Central memory CD8-positive, alpha-beta T cell (primary cell): Measurements from ENCODE around the gene SPCS3.
"Not testable (repeated sequence)": the region's sequence is repeated elsewhere in the genome, so short reads cannot be mapped to it uniquely, and the experiment has no call there.

Experiments
- ATAC-seq: fragments of 150-1000 bp; cut with Tn5 transposase; replicated peaks from 2 replicates; pipeline ENCODE4 v1.10.0; 2022; ENCODE audit warnings: mild to moderate bottlenecking, moderate FRiP score, moderate number of reproducible peaks; ENCODE audit not compliant: poor library complexity, severe bottlenecking; ENCODE audit errors: extremely low read depth
- DNase-seq, 2 donors: peaks; one replicate each; pipeline ENCODE4 v3.0.0; 2021; ENCODE audit warnings: low spot score in 2 of 2
- H3K27ac Mint-ChIP-seq: one replicate; pipeline ENCODE4 v1.8.0; 2022; ENCODE audit warnings: low read depth, mild to moderate bottlenecking, moderate library complexity, mixed read lengths
- H3K27me3 Mint-ChIP-seq: one replicate; pipeline ENCODE4 v1.8.0; 2022; ENCODE audit warnings: mixed read lengths
- H3K36me3 Mint-ChIP-seq: one replicate; pipeline ENCODE4 v1.8.0; 2022; ENCODE audit warnings: mild to moderate bottlenecking, moderate library complexity, mixed read lengths; ENCODE audit not compliant: insufficient read depth
- H3K4me1 Mint-ChIP-seq: one replicate; pipeline ENCODE4 v1.8.0; 2022; ENCODE audit warnings: mixed read lengths
- H3K4me3 Mint-ChIP-seq: one replicate; pipeline ENCODE4 v1.8.0; 2022; ENCODE audit warnings: mild to moderate bottlenecking, moderate library complexity, mixed read lengths
- H3K9me3 Mint-ChIP-seq: one replicate; pipeline ENCODE4 v1.8.0; 2022; ENCODE audit warnings: mixed read lengths

Gene SPCS3

GRCh38 chr4:176339936-176340761, 20.4 kb downstream of the SPCS3 start:
- Mint-ChIP-seq H3K27me3 (no peaks in the 10 kb centered on the region), H3K27ac (no peak overlapping the region), H3K4me3 (no peak overlapping the region), H3K36me3 (no peaks in the 10 kb centered on the region), H3K4me1 (peaks cover 15% of the 10 kb centered on the region), H3K9me3 (peaks cover 7% of the 10 kb centered on the region)
- no peak for DNase-seq
- ATAC-seq = no peak

- H3K27ac Mint-ChIP-seq = no peak overlapping the region
- H3K9me3 Mint-ChIP-seq = peaks cover 7% of the 10 kb centered on the region
- H3K4me3 Mint-ChIP-seq = no peak overlapping the region
- DNase-seq (no peak), ATAC-seq (no peak)
- H3K36me3 Mint-ChIP-seq = no peaks in the 10 kb centered on the region
- H3K4me1 Mint-ChIP-seq = peaks cover 15% of the 10 kb centered on the region
- no peaks in the 10 kb centered on the region for H3K27me3 Mint-ChIP-seq
Measured at GRCh38 chr4:176340871-176341685, 21.3 kb downstream of the SPCS3 start.

DNA sequence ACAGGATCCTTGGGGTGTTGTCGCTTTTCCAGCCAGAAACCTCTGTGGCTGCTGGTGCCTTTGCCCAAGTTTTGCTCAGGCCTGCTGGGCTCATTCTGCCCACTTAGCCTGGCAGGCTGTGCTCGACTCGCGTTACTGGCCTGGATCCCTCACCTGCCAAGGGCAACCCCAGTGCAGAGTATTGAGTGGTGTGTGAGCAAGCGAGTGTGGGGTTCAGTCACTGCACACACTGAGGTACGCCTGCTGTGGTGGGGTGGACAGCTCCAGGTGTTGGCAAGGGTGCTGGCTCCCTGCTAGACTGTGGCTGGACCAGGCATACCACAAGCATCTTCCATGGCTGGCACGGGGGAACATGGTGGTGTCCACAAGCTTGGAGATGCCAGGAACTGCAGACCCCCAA, 22.6 kb downstream of the SPCS3 start:
- Mint-ChIP-seq H3K36me3 (no peaks in the 10 kb centered on the region), H3K27me3 (no peaks in the 10 kb centered on the region), H3K4me1 (peaks cover 15% of the 10 kb centered on the region), H3K9me3 (peaks cover 7% of the 10 kb centered on the region), H3K27ac (no peak overlapping the region), H3K4me3 (no peak overlapping the region)
- ATAC-seq (no peak), DNase-seq (no peak)

GRCh38 chr4:176343286-176343685, 23.5 kb downstream of the SPCS3 start:
- Mint-ChIP-seq H3K9me3 (peaks cover 7% of the 10 kb centered on the region), H3K27ac (no peak overlapping the region), H3K27me3 (no peaks in the 10 kb centered on the region), H3K4me1 (peaks cover 15% of the 10 kb centered on the region), H3K4me3 (no peak overlapping the region), H3K36me3 (no peaks in the 10 kb centered on the region)
- ATAC-seq (no peak), DNase-seq (no peak)

DNA sequence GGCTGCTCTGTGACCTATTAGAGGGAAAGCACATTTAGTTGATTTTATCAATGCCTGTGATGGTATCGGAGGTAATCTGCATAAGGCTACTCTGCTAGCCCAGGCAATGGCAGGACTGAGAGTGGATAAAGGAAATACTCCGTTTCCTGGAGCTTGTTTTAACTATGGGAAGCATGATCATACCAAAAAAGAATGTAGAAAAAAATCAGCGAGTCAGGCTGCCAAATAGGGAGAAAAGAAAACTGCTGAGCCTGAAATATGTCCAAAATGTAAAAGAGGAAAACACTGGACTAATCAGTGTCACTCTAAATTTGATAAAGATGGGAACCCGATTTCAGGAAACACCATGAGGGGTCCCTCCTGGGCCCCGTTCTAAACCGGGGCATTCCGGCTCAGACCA, 25.6 kb downstream of the SPCS3 start:
- H3K9me3 Mint-ChIP-seq, H3K36me3 Mint-ChIP-seq, DNase-seq, H3K4me1 Mint-ChIP-seq, ATAC-seq, H3K27ac Mint-ChIP-seq, H3K4me3 Mint-ChIP-seq, H3K27me3 Mint-ChIP-seq: not testable (repeated sequence)

- H3K36me3 Mint-ChIP-seq, H3K27ac Mint-ChIP-seq, ATAC-seq, DNase-seq, H3K9me3 Mint-ChIP-seq, H3K4me3 Mint-ChIP-seq, H3K27me3 Mint-ChIP-seq, H3K4me1 Mint-ChIP-seq: not testable (repeated sequence)
Measured at GRCh38 chr4:176346836-176347235, 27.1 kb downstream of the SPCS3 start.

GRCh38 chr4:176350671-176351070, 30.9 kb downstream of the SPCS3 start:
- Mint-ChIP-seq H3K4me1 (no peaks in the 10 kb centered on the region), H3K27ac (no peak overlapping the region), H3K9me3 (no peaks in the 10 kb centered on the region), H3K27me3 (no peaks in the 10 kb centered on the region), H3K36me3 (peaks cover 6% of the 10 kb centered on the region), H3K4me3 (no peak overlapping the region)
- ATAC-seq (no peak), DNase-seq (no peak)

- DNase-seq = no peak
- Mint-ChIP-seq H3K4me3 (no peak overlapping the region), H3K4me1 (no peaks in the 10 kb centered on the region), H3K27me3 (no peaks in the 10 kb centered on the region), H3K9me3 (no peaks in the 10 kb centered on the region), H3K36me3 (peaks cover 6% of the 10 kb centered on the region), H3K27ac (no peak overlapping the region)
- no peak for ATAC-seq
Measured at GRCh38 chr4:176354884-176355283, 35.1 kb downstream of the SPCS3 start.

- no peak overlapping the region for H3K27ac Mint-ChIP-seq
- no peaks in the 10 kb centered on the region for H3K36me3 Mint-ChIP-seq
- H3K9me3 Mint-ChIP-seq = no peaks in the 10 kb centered on the region
- DNase-seq (no peak), ATAC-seq (no peak)
- no peaks in the 10 kb centered on the region for H3K4me1 Mint-ChIP-seq
- no peaks in the 10 kb centered on the region for H3K27me3 Mint-ChIP-seq
- no peak overlapping the region for H3K4me3 Mint-ChIP-seq
Measured at GRCh38 chr4:176357359-176358082, 37.8 kb downstream of the SPCS3 start.

DNA sequence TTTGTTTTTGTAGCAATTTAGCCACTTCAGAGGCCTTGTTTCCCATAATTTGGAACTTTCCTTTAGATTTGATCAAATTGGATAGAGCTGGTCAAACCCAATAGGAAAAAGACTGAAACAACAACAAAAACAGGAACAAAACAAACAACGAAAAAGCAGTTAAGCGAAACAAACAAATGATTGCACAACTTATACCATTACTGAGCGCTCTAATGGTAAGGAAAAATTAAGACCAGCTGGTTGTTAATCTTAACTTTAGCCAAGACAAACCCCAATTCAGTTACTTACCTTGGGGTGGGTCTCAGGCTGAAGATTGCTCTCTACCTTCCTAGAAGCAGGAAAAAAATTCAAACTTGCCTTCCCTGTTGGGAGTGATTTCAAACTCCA, 38.3 kb downstream of the SPCS3 start:
- DNase-seq (no peak), ATAC-seq (no peak)
- Mint-ChIP-seq H3K9me3 (no peaks in the 10 kb centered on the region), H3K27ac (no peak overlapping the region), H3K4me3 (no peak overlapping the region), H3K36me3 (no peaks in the 10 kb centered on the region), H3K4me1 (no peaks in the 10 kb centered on the region), H3K27me3 (no peaks in the 10 kb centered on the region)

GRCh38 chr4:176359590-176359989, 39.8 kb downstream of the SPCS3 start:
- ATAC-seq (no peak), DNase-seq (no peak)
- no peak overlapping the region for H3K4me3 Mint-ChIP-seq
- H3K27me3 Mint-ChIP-seq = no peaks in the 10 kb centered on the region
- no peak overlapping the region for H3K27ac Mint-ChIP-seq
- no peaks in the 10 kb centered on the region for H3K36me3 Mint-ChIP-seq
- no peaks in the 10 kb centered on the region for H3K9me3 Mint-ChIP-seq
- H3K4me1 Mint-ChIP-seq = no peaks in the 10 kb centered on the region

DNA sequence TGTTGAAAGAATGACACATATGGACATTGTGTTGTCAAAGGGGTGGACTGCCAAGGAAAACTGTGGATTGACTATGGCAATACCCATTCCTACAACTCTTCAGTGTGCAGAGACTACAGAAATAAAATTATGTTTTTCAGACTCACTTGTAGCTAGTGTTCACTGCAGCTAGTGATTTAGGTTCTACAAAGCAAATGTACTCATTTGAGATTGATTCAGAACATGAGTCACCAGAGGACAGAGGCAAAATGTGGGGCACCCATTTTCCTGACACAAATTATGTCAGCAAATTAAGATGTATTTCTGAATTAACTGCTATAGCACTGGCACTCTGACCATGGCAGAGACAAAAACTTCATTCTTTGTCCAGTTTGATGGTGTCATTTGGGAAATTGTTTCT, 40.7 kb downstream of the SPCS3 start:
- Mint-ChIP-seq H3K9me3 (no peaks in the 10 kb centered on the region), H3K27ac (no peak overlapping the region), H3K4me3 (no peak overlapping the region), H3K27me3 (peaks cover 8% of the 10 kb centered on the region), H3K36me3 (no peaks in the 10 kb centered on the region), H3K4me1 (no peaks in the 10 kb centered on the region)
- DNase-seq (no peak), ATAC-seq (no peak)
